Endothelial cell of umbilical vein (primary cell): Measurements from ENCODE around the gene SLC38A9.

ENCODE experiments used
- CTCF ChIP-seq, 2 donors: IDR thresholded peaks; 1 replicate in 1 of 2; 2 replicates in 1 of 2; pipeline ENCODE4 v1.5.1; 2011; ENCODE audit warnings: low read length in 2 of 2, mild to moderate bottlenecking in 2 of 2, moderate library complexity in 2 of 2, control low read depth in 1 of 2, inconsistent platforms in 1 of 2, low read depth in 1 of 2; ENCODE audit not compliant: insufficient read depth in 1 of 2; ENCODE audit errors: extremely low read depth in 1 of 2
- EZH2 ChIP-seq: IDR thresholded peaks from 2 replicates; pipeline ENCODE4 v1.6.1; 2012; ENCODE audit warnings: borderline replicate concordance, low read depth, mild to moderate bottlenecking, moderate library complexity, low read length, inconsistent platforms; ENCODE audit not compliant: severe bottlenecking
- GATA2 ChIP-seq: IDR thresholded peaks from 2 replicates; pipeline ENCODE4 v1.7.0; 2011; ENCODE audit warnings: low read depth, mild to moderate bottlenecking, moderate library complexity, mixed read lengths, low read length; ENCODE audit not compliant: insufficient read length, insufficient read depth
- POLR2A ChIP-seq: IDR thresholded peaks from 2 replicates; pipeline ENCODE4 v1.6.1; 2012; ENCODE audit warnings: low read depth, mild to moderate bottlenecking, control low read depth, low read length

- TF ChIP-seq CTCF (IDR thresholded peaks at IDR 0.05; ENCODE audit: extremely low read depth in 1 of 2, insufficient read depth in 1 of 2, low read depth in 1 of 2, low read length in 2 of 2) = no peak
- no peak for TF ChIP-seq EZH2
- TF ChIP-seq POLR2A = no peak
- no peak for TF ChIP-seq GATA2
Observed at GRCh38 chr5:55593115-55593472, 119.0 kb downstream of the SLC38A9 start.
